Measurements from ENCODE around the gene WDR82.

WDR82 gene

GRCh38 chr3:52259448-52259847 lies 19.0 kb downstream of the WDR82 start:
- no peaks in the 10 kb centered on the region for H3K27me3 ChIP-seq (ENCODE audit: control insufficient read depth, insufficient read depth, low read length)
- H3K4me3 ChIP-seq (ENCODE audit: low read depth, low read length) = no peak overlapping the region
- peaks cover 15% of the 10 kb centered on the region for H3K79me2 ChIP-seq
- H3K36me3 ChIP-seq (ENCODE audit: control insufficient read depth, insufficient read depth, low read length) = no peaks in the 10 kb centered on the region
- H2AFZ ChIP-seq = no peak overlapping the region
- H3K4me1 ChIP-seq = no peaks in the 10 kb centered on the region
- TF ChIP-seq CTCF (IDR thresholded peaks at IDR 0.05) = no peak
- no peak overlapping the region for H3K9ac ChIP-seq
- H3K27ac ChIP-seq = no peak overlapping the region
- H3K4me2 ChIP-seq (ENCODE audit: low read length) = no peak overlapping the region
- no peaks in the 10 kb centered on the region for H3K9me3 ChIP-seq (ENCODE audit: control insufficient read depth, low read length)

- Histone ChIP-seq H3K9me3 (ENCODE audit: control insufficient read depth, low read length) (no peaks in the 10 kb centered on the region), H3K36me3 (ENCODE audit: control insufficient read depth, insufficient read depth, low read length) (no peaks in the 10 kb centered on the region), H2AFZ (no peak overlapping the region), H3K4me3 (ENCODE audit: low read depth, low read length) (no peak overlapping the region), H3K4me1 (no peaks in the 10 kb centered on the region), H3K27ac (no peak overlapping the region), H3K27me3 (ENCODE audit: control insufficient read depth, insufficient read depth, low read length) (no peaks in the 10 kb centered on the region), H3K79me2 (peaks cover 12% of the 10 kb centered on the region), H3K4me2 (ENCODE audit: low read length) (no peak overlapping the region), H3K9ac (no peak overlapping the region)
- TF ChIP-seq CTCF (IDR thresholded peaks at IDR 0.05) = no peak
These were observed 19.4 kb downstream of the WDR82 start for GRCh38 chr3:52259035-52259434.

- Histone ChIP-seq H3K4me2 (ENCODE audit: low read length) (no peak overlapping the region), H3K27ac (no peak overlapping the region), H3K79me2 (peaks cover 5% of the 10 kb centered on the region), H2AFZ (no peak overlapping the region), H3K4me1 (no peaks in the 10 kb centered on the region), H3K9me3 (ENCODE audit: control insufficient read depth, low read length) (no peaks in the 10 kb centered on the region), H3K36me3 (ENCODE audit: control insufficient read depth, insufficient read depth, low read length) (no peaks in the 10 kb centered on the region), H3K4me3 (ENCODE audit: low read depth, low read length) (no peak overlapping the region), H3K9ac (no peak overlapping the region), H3K27me3 (ENCODE audit: control insufficient read depth, insufficient read depth, low read length) (no peaks in the 10 kb centered on the region)
- TF ChIP-seq CTCF (IDR thresholded peaks at IDR 0.05) = no peak
These were observed 20.5 kb downstream of the WDR82 start for GRCh38 chr3:52257911-52258310.

- Histone ChIP-seq H3K36me3 (ENCODE audit: control insufficient read depth, insufficient read depth, low read length) (no peaks in the 10 kb centered on the region), H3K4me1 (no peaks in the 10 kb centered on the region), H3K27ac (no peak overlapping the region)
These were observed 21.8 kb downstream of the WDR82 start for GRCh38 chr3:52256622-52257021.

More at GRCh38 chr3:52256622-52257021, 21.8 kb downstream of the WDR82 start:
- no peak for TF ChIP-seq CTCF (IDR thresholded peaks at IDR 0.05)
- Histone ChIP-seq H3K79me2 (peaks cover 5% of the 10 kb centered on the region), H3K4me3 (ENCODE audit: low read depth, low read length) (no peak overlapping the region), H3K9ac (no peak overlapping the region), H2AFZ (no peak overlapping the region), H3K27me3 (ENCODE audit: control insufficient read depth, insufficient read depth, low read length) (no peaks in the 10 kb centered on the region), H3K4me2 (ENCODE audit: low read length) (no peak overlapping the region), H3K9me3 (ENCODE audit: control insufficient read depth, low read length) (no peaks in the 10 kb centered on the region)

Data from parathyroid adenoma (tissue), 2 donors.